NCI-H187 treated with DMSO at 0.1 percent for 48 hours (cell line): Measurements from ENCODE around the gene TLCD3A.
"Not testable (repeated sequence)": the region's sequence is repeated elsewhere in the genome, so short reads cannot be mapped to it uniquely, and the experiment has no call there.

ENCODE experiments used
- DNase-seq: peaks from one replicate; lab custom pipeline; 2025; lab: John Stamatoyannopoulos, UW

Gene TLCD3A

GRCh38 chr17:789160-789840 is 56.9 kb downstream of the TLCD3A start:
- DNase-seq, result no peak

- not testable (repeated sequence) for DNase-seq
Observed at GRCh38 chr17:789931-790873, 57.8 kb downstream of the TLCD3A start.

GRCh38 chr17:790874-791247 is 58.5 kb downstream of the TLCD3A start:
- DNase-seq, result not testable (repeated sequence)

- DNase-seq, result no peak
Observed at GRCh38 chr17:791829-792228, 59.4 kb downstream of the TLCD3A start.

- DNase-seq, result no peak
Observed at GRCh38 chr17:792277-792676, 59.9 kb downstream of the TLCD3A start.
